Measurements from ENCODE around the gene LMBR1. TPM values are rescaled to one million over a fixed set of nuclear protein-coding genes. Genes with fewer than 3 reads are reported as not detected.
"Not testable (repeated sequence)": the region's sequence is repeated elsewhere in the genome, so short reads cannot be mapped to it uniquely, and the experiment has no call there.

Gene LMBR1
- total RNA-seq, 1 donor from 2014 or later = 69.1 TPM

- H3K27ac Mint-ChIP-seq = no peak overlapping the region
- H3K9me3 Mint-ChIP-seq = no peaks in the 10 kb centered on the region
- H3K4me3 Mint-ChIP-seq = no peak overlapping the region
- no peak for DNase-seq (ENCODE audit: extremely low spot score, unreplicated experiment)
- no peaks in the 10 kb centered on the region for H3K36me3 Mint-ChIP-seq
- H3K4me1 Mint-ChIP-seq (ENCODE audit: unreplicated experiment) = no peaks in the 10 kb centered on the region
- H3K27me3 Mint-ChIP-seq = no peaks in the 10 kb centered on the region
- no peak for TF ChIP-seq CTCF (conservative IDR thresholded peaks at IDR 0.05)
Observed at GRCh38 chr7:156903232-156903909, 10.4 kb upstream of the LMBR1 start.

GRCh38 chr7:156900093-156900492, 7.1 kb upstream of the LMBR1 start:
- H3K4me1 Mint-ChIP-seq (ENCODE audit: unreplicated experiment) = not testable (repeated sequence)

GRCh38 chr7:156898938-156899337, 6.0 kb upstream of the LMBR1 start:
- no peak for DNase-seq (ENCODE audit: extremely low spot score, unreplicated experiment)
- TF ChIP-seq CTCF (conservative IDR thresholded peaks at IDR 0.05) = no peak
- Mint-ChIP-seq H3K36me3 (no peaks in the 10 kb centered on the region), H3K4me1 (ENCODE audit: unreplicated experiment) (no peaks in the 10 kb centered on the region), H3K27ac (no peak overlapping the region), H3K27me3 (no peaks in the 10 kb centered on the region), H3K4me3 (no peak overlapping the region), H3K9me3 (no peaks in the 10 kb centered on the region)

More at GRCh38 chr7:156900093-156900492, 7.1 kb upstream of the LMBR1 start:
- DNase-seq (ENCODE audit: extremely low spot score, unreplicated experiment); H3K4me3 Mint-ChIP-seq; H3K36me3 Mint-ChIP-seq; H3K27ac Mint-ChIP-seq; H3K27me3 Mint-ChIP-seq; H3K9me3 Mint-ChIP-seq: not testable (repeated sequence)

GRCh38 chr7:156897673-156898072, 4.7 kb upstream of the LMBR1 start:
- TF ChIP-seq CTCF (conservative IDR thresholded peaks at IDR 0.05) = no peak
- no peaks in the 10 kb centered on the region for H3K27me3 Mint-ChIP-seq
- H3K36me3 Mint-ChIP-seq = no peaks in the 10 kb centered on the region
- H3K4me3 Mint-ChIP-seq = no peak overlapping the region
- H3K27ac Mint-ChIP-seq = peak overlapping the region; percentile 20
- H3K9me3 Mint-ChIP-seq = no peaks in the 10 kb centered on the region
- H3K4me1 Mint-ChIP-seq (ENCODE audit: unreplicated experiment) = no peaks in the 10 kb centered on the region
- DNase-seq (ENCODE audit: extremely low spot score, unreplicated experiment) = peak; percentile 50

GRCh38 chr7:156896388-156897022, 3.5 kb upstream of the LMBR1 start:
- H3K27ac Mint-ChIP-seq = no peak overlapping the region
- TF ChIP-seq CTCF (conservative IDR thresholded peaks at IDR 0.05) = no peak
- H3K4me3 Mint-ChIP-seq = no peak overlapping the region
- no peaks in the 10 kb centered on the region for H3K9me3 Mint-ChIP-seq
- H3K27me3 Mint-ChIP-seq = no peaks in the 10 kb centered on the region
- DNase-seq (ENCODE audit: extremely low spot score, unreplicated experiment) = no peak
- no peaks in the 10 kb centered on the region for H3K4me1 Mint-ChIP-seq (ENCODE audit: unreplicated experiment)
- no peaks in the 10 kb centered on the region for H3K36me3 Mint-ChIP-seq

- TF ChIP-seq CTCF (conservative IDR thresholded peaks at IDR 0.05) = no peak
- Mint-ChIP-seq H3K27ac (peak overlapping the region; percentile 67), H3K4me3 (peak overlapping the region; percentile 78), H3K36me3 (no peaks in the 10 kb centered on the region), H3K4me1 (ENCODE audit: unreplicated experiment) (no peaks in the 10 kb centered on the region), H3K9me3 (no peaks in the 10 kb centered on the region), H3K27me3 (no peaks in the 10 kb centered on the region)
- DNase-seq (ENCODE audit: extremely low spot score, unreplicated experiment) = no peak
Observed at GRCh38 chr7:156895024-156895780, 2.2 kb upstream of the LMBR1 start.

Measured in type B pancreatic cell (in vitro differentiated cells).